ENCODE results near the gene PINK1.
"Not testable (repeated sequence)": the region's sequence is repeated elsewhere in the genome, so short reads cannot be mapped to it uniquely, and the experiment has no call there.

Gene PINK1

GRCh38 chr1:20596106-20596505, 37.2 kb upstream of the PINK1 start:
- no peak overlapping the region for H3K27ac ChIP-seq (ENCODE audit: low read depth in 2 of 2, low read length in 2 of 2)
- peaks cover 0 to 2% of the 10 kb centered on the region in 2 donors for H3K4me1 ChIP-seq (ENCODE audit: control insufficient read depth in 2 of 2, insufficient read depth in 2 of 2, low read length in 2 of 2)

GRCh38 chr1:20597650-20598049, 35.6 kb upstream of the PINK1 start:
- peaks cover 0 to 2% of the 10 kb centered on the region in 2 donors for H3K4me1 ChIP-seq (ENCODE audit: control insufficient read depth in 2 of 2, insufficient read depth in 2 of 2, low read length in 2 of 2)
- no peaks in the 10 kb centered on the region for H3K9me3 ChIP-seq (ENCODE audit: control insufficient read depth in 2 of 2, low read length in 2 of 2)
- H3K27ac ChIP-seq (ENCODE audit: low read depth in 2 of 2, low read length in 2 of 2), result no peak overlapping the region
- H3K27me3 ChIP-seq (ENCODE audit: control insufficient read depth in 2 of 2, insufficient read depth in 2 of 2, low read length in 2 of 2), result no peaks in the 10 kb centered on the region
- H3K36me3 ChIP-seq (ENCODE audit: control insufficient read depth in 2 of 2, insufficient read depth in 2 of 2, low read length in 2 of 2), result no peaks in the 10 kb centered on the region
- H3K9ac ChIP-seq (ENCODE audit: low read depth in 1 of 2, low read length in 2 of 2), result no peak overlapping the region
- H3K4me3 ChIP-seq (ENCODE audit: low read length in 2 of 2), result no peak overlapping the region

More at GRCh38 chr1:20596106-20596505, 37.2 kb upstream of the PINK1 start:
- no peak overlapping the region for H3K9ac ChIP-seq (ENCODE audit: low read depth in 1 of 2, low read length in 2 of 2)
- no peaks in the 10 kb centered on the region for H3K27me3 ChIP-seq (ENCODE audit: control insufficient read depth in 2 of 2, insufficient read depth in 2 of 2, low read length in 2 of 2)
- H3K4me3 ChIP-seq (ENCODE audit: low read length in 2 of 2), result no peak overlapping the region
- H3K36me3 ChIP-seq (ENCODE audit: control insufficient read depth in 2 of 2, insufficient read depth in 2 of 2, low read length in 2 of 2), result no peaks in the 10 kb centered on the region
- no peaks in the 10 kb centered on the region for H3K9me3 ChIP-seq (ENCODE audit: control insufficient read depth in 2 of 2, low read length in 2 of 2)

DNA sequence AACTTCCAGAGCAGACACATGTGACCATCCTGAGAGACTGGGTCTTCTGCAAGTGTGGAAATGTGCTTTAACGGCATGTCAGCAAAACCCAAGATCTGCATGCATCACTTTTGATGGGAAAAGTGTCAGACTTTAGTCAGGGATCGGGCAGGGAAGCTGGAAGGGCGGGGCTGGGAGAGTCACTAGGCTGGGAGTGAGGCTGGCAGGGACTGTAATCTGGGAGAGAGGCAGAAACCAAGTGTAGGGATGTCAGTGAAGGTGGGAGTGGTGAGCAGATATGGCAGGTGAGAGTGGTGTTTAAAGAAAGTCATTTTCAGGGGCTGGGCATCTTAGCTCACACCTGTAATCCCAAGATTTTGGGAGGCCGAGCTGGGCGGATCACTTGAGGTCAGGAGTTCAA, 33.1 kb upstream of the PINK1 start:
- no peak overlapping the region for H3K9ac ChIP-seq (ENCODE audit: low read depth in 1 of 2, low read length in 2 of 2)
- peaks cover 3 to 14% of the 10 kb centered on the region in 2 donors for H3K4me1 ChIP-seq (ENCODE audit: control insufficient read depth in 2 of 2, insufficient read depth in 2 of 2, low read length in 2 of 2)

DNA sequence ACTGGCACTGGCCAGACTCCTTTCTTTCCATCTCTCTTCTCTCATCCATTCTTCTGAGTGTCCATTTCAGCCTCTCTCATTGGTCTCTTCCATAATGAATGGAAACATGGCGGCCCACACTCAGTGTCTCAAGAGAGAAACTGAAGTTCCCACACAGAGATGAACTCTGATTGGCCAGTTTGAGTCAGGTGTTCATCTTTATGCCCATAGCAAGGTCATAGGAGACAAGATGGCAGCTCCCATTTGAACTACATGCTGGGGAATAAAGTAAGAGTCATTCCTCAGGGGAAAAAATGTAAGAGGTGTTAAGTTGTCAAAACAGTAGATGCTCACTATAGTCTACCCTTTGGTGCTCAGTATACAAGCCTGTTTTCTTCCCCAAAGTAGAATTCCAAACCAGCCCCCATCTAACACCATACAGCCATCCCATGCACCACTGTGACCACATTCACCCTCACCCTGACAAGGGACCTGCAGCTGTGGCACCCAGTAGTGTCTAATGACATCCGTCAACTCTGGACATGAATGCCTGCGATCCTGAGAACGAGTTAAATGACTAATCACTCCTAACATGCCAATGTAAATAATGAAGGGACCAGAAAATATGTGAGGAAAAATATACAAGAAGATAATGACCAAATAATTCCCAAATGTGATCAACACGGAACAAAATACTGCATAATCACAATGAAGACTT, 32.0 kb upstream of the PINK1 start:
- H3K36me3 ChIP-seq (ENCODE audit: control insufficient read depth in 2 of 2, insufficient read depth in 2 of 2, low read length in 2 of 2), result no peaks in the 10 kb centered on the region
- no peaks in the 10 kb centered on the region for H3K9me3 ChIP-seq (ENCODE audit: control insufficient read depth in 2 of 2, low read length in 2 of 2)
- H3K9ac ChIP-seq (ENCODE audit: low read depth in 1 of 2, low read length in 2 of 2), result no peak overlapping the region
- peaks cover 3 to 14% of the 10 kb centered on the region in 2 donors for H3K4me1 ChIP-seq (ENCODE audit: control insufficient read depth in 2 of 2, insufficient read depth in 2 of 2, low read length in 2 of 2)
- H3K27me3 ChIP-seq (ENCODE audit: control insufficient read depth in 2 of 2, insufficient read depth in 2 of 2, low read length in 2 of 2), result no peaks in the 10 kb centered on the region
- no peak overlapping the region for H3K27ac ChIP-seq (ENCODE audit: low read depth in 2 of 2, low read length in 2 of 2)
- no peak overlapping the region for H3K4me3 ChIP-seq (ENCODE audit: low read length in 2 of 2)

More for the DNA sequence above, 33.1 kb upstream of the PINK1 start:
- no peak overlapping the region for H3K27ac ChIP-seq (ENCODE audit: low read depth in 2 of 2, low read length in 2 of 2)
- no peak overlapping the region for H3K4me3 ChIP-seq (ENCODE audit: low read length in 2 of 2)
- H3K36me3 ChIP-seq (ENCODE audit: control insufficient read depth in 2 of 2, insufficient read depth in 2 of 2, low read length in 2 of 2), result no peaks in the 10 kb centered on the region
- no peaks in the 10 kb centered on the region for H3K9me3 ChIP-seq (ENCODE audit: control insufficient read depth in 2 of 2, low read length in 2 of 2)
- H3K27me3 ChIP-seq (ENCODE audit: control insufficient read depth in 2 of 2, insufficient read depth in 2 of 2, low read length in 2 of 2), result no peaks in the 10 kb centered on the region

DNA sequence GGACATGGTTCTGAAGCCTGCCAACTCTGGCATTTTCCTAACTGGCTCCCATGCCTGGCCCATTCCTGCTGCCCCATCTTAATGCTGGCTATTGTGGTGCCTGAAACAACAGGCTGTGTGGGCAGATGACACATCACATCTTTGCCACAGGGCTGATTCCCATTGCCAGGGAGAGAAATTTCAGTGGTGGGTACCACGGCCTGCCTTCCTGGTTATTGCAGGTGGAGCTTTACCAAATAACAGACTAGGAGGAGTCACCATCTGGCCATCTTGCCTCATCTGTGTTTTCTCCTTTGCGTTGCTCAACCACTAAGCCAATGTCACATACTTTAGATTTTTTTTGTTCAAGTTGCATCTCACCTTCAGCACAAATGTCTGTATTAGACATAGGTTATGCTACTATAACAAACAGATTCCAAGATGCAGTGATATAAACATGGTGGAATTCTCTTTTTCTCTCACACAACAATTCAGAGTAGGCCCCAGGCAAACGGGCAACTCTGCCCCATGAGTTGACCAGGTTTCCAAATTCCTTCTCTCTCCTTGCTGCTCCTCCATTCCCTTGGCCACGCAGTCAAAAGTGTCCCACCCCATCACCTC, 30.3 kb upstream of the PINK1 start:
- Histone ChIP-seq H3K36me3 (ENCODE audit: control insufficient read depth in 2 of 2, insufficient read depth in 2 of 2, low read length in 2 of 2) (no peaks in the 10 kb centered on the region), H3K4me3 (ENCODE audit: low read length in 2 of 2) (no peak overlapping the region), H3K27ac (ENCODE audit: low read depth in 2 of 2, low read length in 2 of 2) (no peak overlapping the region), H3K9me3 (ENCODE audit: control insufficient read depth in 2 of 2, low read length in 2 of 2) (no peaks in the 10 kb centered on the region), H3K9ac (ENCODE audit: low read depth in 1 of 2, low read length in 2 of 2) (no peak overlapping the region), H3K27me3 (ENCODE audit: control insufficient read depth in 2 of 2, insufficient read depth in 2 of 2, low read length in 2 of 2) (no peaks in the 10 kb centered on the region), H3K4me1 (ENCODE audit: control insufficient read depth in 2 of 2, insufficient read depth in 2 of 2, low read length in 2 of 2) (peaks cover 3 to 14% of the 10 kb centered on the region in 2 donors)

- H3K36me3 ChIP-seq (ENCODE audit: control insufficient read depth in 2 of 2, insufficient read depth in 2 of 2, low read length in 2 of 2), result no peaks in the 10 kb centered on the region
- H3K27me3 ChIP-seq (ENCODE audit: control insufficient read depth in 2 of 2, insufficient read depth in 2 of 2, low read length in 2 of 2), result no peaks in the 10 kb centered on the region
- H3K4me3 ChIP-seq (ENCODE audit: low read length in 2 of 2), result no peak overlapping the region
- no peaks in the 10 kb centered on the region for H3K9me3 ChIP-seq (ENCODE audit: control insufficient read depth in 2 of 2, low read length in 2 of 2)
- H3K4me1 ChIP-seq (ENCODE audit: control insufficient read depth in 2 of 2, insufficient read depth in 2 of 2, low read length in 2 of 2), result peaks cover 3 to 14% of the 10 kb centered on the region in 2 donors
- peak overlapping the region; percentile 56 to 74 for H3K27ac ChIP-seq (ENCODE audit: low read depth in 2 of 2, low read length in 2 of 2)
- no peak overlapping the region for H3K9ac ChIP-seq (ENCODE audit: low read depth in 1 of 2, low read length in 2 of 2)
Measured at GRCh38 chr1:20603504-20604464, 29.5 kb upstream of the PINK1 start.

DNA sequence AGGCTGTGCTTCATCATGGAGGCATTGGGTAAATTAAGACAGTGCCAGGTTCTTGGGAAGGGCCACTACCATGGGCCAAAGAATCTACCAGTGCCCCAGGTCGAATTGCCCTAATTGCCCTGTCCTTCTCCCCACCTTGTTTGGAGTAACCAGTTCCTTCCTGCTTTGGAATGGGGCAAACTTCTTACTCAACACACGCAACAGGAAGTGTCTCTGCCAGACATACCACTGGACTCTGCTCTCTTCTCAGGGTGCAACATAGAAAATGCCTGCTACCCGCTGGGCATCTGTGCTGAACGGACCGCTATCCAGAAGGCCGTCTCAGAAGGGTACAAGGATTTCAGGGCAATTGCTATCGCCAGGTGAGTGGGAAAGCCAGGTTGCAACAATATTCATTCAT, 28.6 kb upstream of the PINK1 start:
- Histone ChIP-seq H3K27ac (ENCODE audit: low read depth in 2 of 2, low read length in 2 of 2) (peak overlapping the region; percentile 56 to 74), H3K9ac (ENCODE audit: low read depth in 1 of 2, low read length in 2 of 2) (no peak overlapping the region), H3K27me3 (ENCODE audit: control insufficient read depth in 2 of 2, insufficient read depth in 2 of 2, low read length in 2 of 2) (no peaks in the 10 kb centered on the region), H3K4me1 (ENCODE audit: control insufficient read depth in 2 of 2, insufficient read depth in 2 of 2, low read length in 2 of 2) (peaks cover 3 to 14% of the 10 kb centered on the region in 2 donors), H3K9me3 (ENCODE audit: control insufficient read depth in 2 of 2, low read length in 2 of 2) (no peaks in the 10 kb centered on the region), H3K4me3 (ENCODE audit: low read length in 2 of 2) (no peak overlapping the region), H3K36me3 (ENCODE audit: control insufficient read depth in 2 of 2, insufficient read depth in 2 of 2, low read length in 2 of 2) (no peaks in the 10 kb centered on the region)

- not testable (repeated sequence) for H3K27ac ChIP-seq (ENCODE audit: low read depth in 2 of 2, low read length in 2 of 2); H3K9ac ChIP-seq (ENCODE audit: low read depth in 1 of 2, low read length in 2 of 2); H3K27me3 ChIP-seq (ENCODE audit: control insufficient read depth in 2 of 2, insufficient read depth in 2 of 2, low read length in 2 of 2); H3K4me3 ChIP-seq (ENCODE audit: low read length in 2 of 2); H3K36me3 ChIP-seq (ENCODE audit: control insufficient read depth in 2 of 2, insufficient read depth in 2 of 2, low read length in 2 of 2); H3K9me3 ChIP-seq (ENCODE audit: control insufficient read depth in 2 of 2, low read length in 2 of 2)
- peaks cover 3 to 14% of the 10 kb centered on the region in 2 donors for H3K4me1 ChIP-seq (ENCODE audit: control insufficient read depth in 2 of 2, insufficient read depth in 2 of 2, low read length in 2 of 2)
Measured at GRCh38 chr1:20606801-20607570, 26.3 kb upstream of the PINK1 start.

DNA sequence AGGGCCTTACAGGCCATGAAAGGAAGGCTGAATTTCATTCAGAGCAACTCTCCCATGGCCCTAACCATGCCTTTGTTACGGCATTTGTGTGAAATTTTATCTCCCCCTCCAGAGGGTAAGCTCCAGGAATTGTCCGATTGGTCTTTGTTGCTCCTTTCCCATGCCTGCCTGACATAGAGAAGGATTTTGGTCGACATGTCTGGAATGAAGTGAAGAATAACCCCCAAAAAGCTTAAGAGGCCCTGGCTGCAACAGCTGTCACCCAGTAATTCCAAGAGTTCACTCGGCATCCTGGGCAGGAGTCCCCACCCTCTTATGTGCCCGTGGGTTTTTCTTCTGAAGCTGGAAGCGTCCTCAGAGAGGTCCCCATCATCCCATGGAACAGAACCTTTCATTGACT, 23.7 kb upstream of the PINK1 start:
- Histone ChIP-seq H3K36me3 (ENCODE audit: control insufficient read depth in 2 of 2, insufficient read depth in 2 of 2, low read length in 2 of 2) (no peaks in the 10 kb centered on the region), H3K9me3 (ENCODE audit: control insufficient read depth in 2 of 2, low read length in 2 of 2) (no peaks in the 10 kb centered on the region), H3K27ac (ENCODE audit: low read depth in 2 of 2, low read length in 2 of 2) (no peak overlapping the region), H3K4me3 (ENCODE audit: low read length in 2 of 2) (no peak overlapping the region), H3K27me3 (ENCODE audit: control insufficient read depth in 2 of 2, insufficient read depth in 2 of 2, low read length in 2 of 2) (no peaks in the 10 kb centered on the region), H3K4me1 (ENCODE audit: control insufficient read depth in 2 of 2, insufficient read depth in 2 of 2, low read length in 2 of 2) (peaks cover 3 to 23% of the 10 kb centered on the region in 2 donors), H3K9ac (ENCODE audit: low read depth in 1 of 2, low read length in 2 of 2) (no peak overlapping the region)
